Activated B cell treated with CpG ODN at 0.5 μM for 24 hours (primary cell): Measurements from ENCODE around the gene GABBR1. TPM values are rescaled to one million over a fixed set of nuclear protein-coding genes. Genes with fewer than 3 reads are reported as not detected.

Source experiments
- ATAC-seq: fragments of 200-7000 bp; cut with Tn5 transposase; one replicate; pipeline ENCODE4 v1.10.0; 2021; ENCODE audit warnings: low read depth, mild to moderate bottlenecking, moderate library complexity
- CTCF ChIA-PET: fragments of 350-600 bp; sonication (Branson Sonifier 250); formaldehyde crosslinking; loops from one replicate; lab custom pipeline; 2021; ENCODE audit warnings: antibody characterized with exemption; lab: Charles Lee
- POLR2A ChIA-PET: fragments of 350-600 bp; sonication (Branson Sonifier 250); formaldehyde crosslinking; loops from one replicate; lab custom pipeline; 2021; ENCODE audit warnings: antibody characterized with exemption; lab: Charles Lee
- DNase-seq: peaks from one replicate; pipeline ENCODE4 v3.0.0; 2022
- H3K27ac Mint-ChIP-seq: one replicate; pipeline ENCODE4 v1.8.0; 2020; ENCODE audit warnings: mixed read lengths
- H3K27me3 Mint-ChIP-seq: one replicate; pipeline ENCODE4 v1.8.0; 2021; ENCODE audit warnings: mixed read lengths
- H3K36me3 Mint-ChIP-seq: one replicate; pipeline ENCODE4 v1.8.0; 2021; ENCODE audit warnings: low read depth, mixed read lengths
- H3K4me1 Mint-ChIP-seq: one replicate; pipeline ENCODE4 v1.8.0; 2021; ENCODE audit warnings: mixed read lengths
- H3K4me3 Mint-ChIP-seq: one replicate; pipeline ENCODE4 v1.8.0; 2020; ENCODE audit warnings: mild to moderate bottlenecking, mixed read lengths
- H3K9me3 Mint-ChIP-seq: one replicate; pipeline ENCODE4 v1.8.0; 2020; ENCODE audit warnings: mixed read lengths
- CTCF ChIP-seq: fragments of 200-600 bp; IDR thresholded peaks from one replicate; pipeline ENCODE4 v1.8.0; 2022; ENCODE audit warnings: antibody characterized with exemption, mild to moderate bottlenecking
- intact Hi-C: fragments of 100-400 bp; cut with micrococcal nuclease; formaldehyde crosslinking; loops from one replicate; pipeline ENCODE4 v1.15.1; 2024
- total RNA-seq: library from RNA; stranded (reverse); gene quantifications from 2 replicates; pipeline ENCODE4 v1.2.3, GENCODE V29; 2022

The GABBR1 gene
- total RNA-seq, 1 donor from 2014 or later = 117 TPM

DNA sequence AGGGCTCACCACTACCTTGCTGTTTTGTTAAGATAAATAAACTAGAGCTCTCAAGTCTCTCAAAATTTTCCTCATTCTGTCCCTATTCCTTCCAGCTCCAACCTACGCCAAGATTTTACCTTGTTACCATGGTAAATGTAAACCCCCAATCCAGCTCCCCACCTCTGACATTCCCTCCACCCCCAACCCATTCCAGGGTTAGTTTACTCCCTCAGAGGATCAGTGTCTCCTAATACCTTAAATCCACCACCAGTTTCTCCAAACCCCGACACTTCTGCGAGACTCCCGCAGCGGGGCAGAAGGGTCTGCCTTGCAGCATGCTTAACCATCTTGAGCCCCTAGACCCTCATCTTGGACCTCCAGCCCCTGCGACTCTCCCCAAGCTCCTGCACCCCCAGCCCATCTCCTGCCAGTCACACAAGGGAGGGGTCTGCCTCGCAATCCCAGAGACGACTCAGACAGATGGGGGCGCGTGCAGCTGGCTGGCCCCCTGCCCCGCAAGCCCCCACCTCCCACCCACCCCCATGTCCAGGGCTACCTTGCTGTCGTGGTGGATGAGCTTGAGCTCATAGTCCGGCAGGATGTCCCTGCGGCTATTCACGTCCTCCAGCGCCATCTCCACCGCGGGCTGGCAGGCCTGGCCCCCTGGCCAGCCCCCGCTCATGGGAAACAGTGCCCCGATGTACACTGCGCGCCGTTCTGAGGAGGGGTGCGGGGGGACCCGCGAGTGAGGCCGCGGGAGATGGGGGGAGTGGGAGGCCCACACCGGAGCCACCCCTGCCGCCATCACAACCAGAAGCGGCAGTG lies 5.8 kb downstream of the GABBR1 start:
- peak overlapping the region; percentile 57 for H3K27ac Mint-ChIP-seq
- H3K9me3 Mint-ChIP-seq = no peaks in the 10 kb centered on the region
- peaks cover 31% of the 10 kb centered on the region for H3K36me3 Mint-ChIP-seq
- intact Hi-C loops = no loop called here
- DNase-seq (no peak), ATAC-seq (no peak)
- H3K27me3 Mint-ChIP-seq = no peaks in the 10 kb centered on the region
- TF ChIP-seq CTCF = no peak
- H3K4me1 Mint-ChIP-seq = peaks cover 41% of the 10 kb centered on the region
- CTCF ChIA-PET = interaction anchor here (2.2 kb wide), 1 partner anchor 27 kb away, joined by 9 read pairs; no protein-coding TSS in a partner anchor
- POLR2A ChIA-PET = interaction anchor here (3.7 kb wide), 1 partner anchor 23 kb away, joined by 18 read pairs; no protein-coding TSS in a partner anchor
- peak overlapping the region; percentile 74 for H3K4me3 Mint-ChIP-seq

GRCh38 chr6:29625337-29625930 lies 7.5 kb downstream of the GABBR1 start:
- intact Hi-C loops = no loop called here
- TF ChIP-seq CTCF = no peak
- Mint-ChIP-seq H3K27ac (peak overlapping the region; percentile 5), H3K4me1 (peaks cover 25% of the 10 kb centered on the region), H3K36me3 (peaks cover 37% of the 10 kb centered on the region), H3K9me3 (no peaks in the 10 kb centered on the region), H3K4me3 (no peak overlapping the region), H3K27me3 (no peaks in the 10 kb centered on the region)
- ATAC-seq (no peak), DNase-seq (no peak)
- ChIA-PET POLR2A (interaction anchor here (0.5 to 3.7 kb wide), 3 partner anchors 14 to 1143 kb away, joined by 3 to 18 read pairs (median 3); no protein-coding TSS in a partner anchor), CTCF (interaction anchor here (2.2 kb wide), 1 partner anchor 29 kb away, joined by 9 read pairs; no protein-coding TSS in a partner anchor)

GRCh38 chr6:29624520-29624961 lies 8.4 kb downstream of the GABBR1 start:
- Mint-ChIP-seq H3K27me3 (no peaks in the 10 kb centered on the region), H3K4me3 (no peak overlapping the region), H3K27ac (no peak overlapping the region), H3K9me3 (no peaks in the 10 kb centered on the region), H3K4me1 (peaks cover 16% of the 10 kb centered on the region), H3K36me3 (peaks cover 46% of the 10 kb centered on the region)
- POLR2A ChIA-PET = interaction anchor here (0.7 to 0.9 kb wide), 2 partner anchors 11 to 13 kb away, joined by 3 read pairs; no protein-coding TSS in a partner anchor
- CTCF ChIA-PET = interaction anchor here (1.0 to 1.5 kb wide), 2 partner anchors 26 to 29 kb away, joined by 4 to 6 read pairs; no protein-coding TSS in a partner anchor
- ATAC-seq = no peak
- intact Hi-C loops = no loop called here
- DNase-seq = no peak
- TF ChIP-seq CTCF = no peak

DNA sequence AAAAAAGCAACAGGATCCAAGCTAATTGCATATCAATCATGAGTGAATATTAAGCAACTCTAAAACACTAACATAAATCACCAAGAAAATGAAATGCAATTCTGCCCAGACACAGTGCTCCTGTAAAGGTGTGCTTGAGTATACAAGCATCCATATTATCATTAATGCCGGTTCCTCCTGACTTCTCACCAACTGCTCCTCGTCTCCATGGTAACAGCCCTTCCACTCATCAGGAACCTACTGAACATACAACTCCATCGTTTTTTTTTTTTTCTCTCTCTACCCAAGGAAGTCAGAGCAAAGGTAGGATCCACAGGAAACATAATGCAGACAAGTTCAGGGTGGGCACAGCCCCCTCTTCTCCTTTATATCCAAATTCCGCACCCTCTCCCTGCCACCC lies 12.4 kb downstream of the GABBR1 start:
- ATAC-seq (no peak), DNase-seq (no peak)
- intact Hi-C loops = no loop called here
- Mint-ChIP-seq H3K4me1 (no peaks in the 10 kb centered on the region), H3K36me3 (peaks cover 68% of the 10 kb centered on the region), H3K27me3 (no peaks in the 10 kb centered on the region), H3K9me3 (no peaks in the 10 kb centered on the region), H3K4me3 (no peak overlapping the region), H3K27ac (no peak overlapping the region)
- TF ChIP-seq CTCF = no peak
- ChIA-PET CTCF (no interaction called here), POLR2A (interaction anchor here (0.8 kb wide), 1 partner anchor 17 kb away, joined by 5 read pairs; no protein-coding TSS in a partner anchor)
